Measurements from ENCODE around the gene PCDHGA10.
A peak's percentile ranks its signal among the peaks of the same experiment; 100 is the strongest.

PCDHGA10 gene

GRCh38 chr5:141421489-141421855 is 8.7 kb downstream of the PCDHGA10 start:
- no peak for TF ChIP-seq RAD21 (IDR thresholded peaks at IDR 0.05; ENCODE audit: low read depth)
- no peak for TF ChIP-seq EP300 (IDR thresholded peaks at IDR 0.05; ENCODE audit: borderline replicate concordance)
- no peak for TF ChIP-seq TCF12 (IDR thresholded peaks at IDR 0.05; ENCODE audit: low read depth)
- TF ChIP-seq TEAD4 (IDR thresholded peaks at IDR 0.05): no peak

- TF ChIP-seq, protein P1, sequence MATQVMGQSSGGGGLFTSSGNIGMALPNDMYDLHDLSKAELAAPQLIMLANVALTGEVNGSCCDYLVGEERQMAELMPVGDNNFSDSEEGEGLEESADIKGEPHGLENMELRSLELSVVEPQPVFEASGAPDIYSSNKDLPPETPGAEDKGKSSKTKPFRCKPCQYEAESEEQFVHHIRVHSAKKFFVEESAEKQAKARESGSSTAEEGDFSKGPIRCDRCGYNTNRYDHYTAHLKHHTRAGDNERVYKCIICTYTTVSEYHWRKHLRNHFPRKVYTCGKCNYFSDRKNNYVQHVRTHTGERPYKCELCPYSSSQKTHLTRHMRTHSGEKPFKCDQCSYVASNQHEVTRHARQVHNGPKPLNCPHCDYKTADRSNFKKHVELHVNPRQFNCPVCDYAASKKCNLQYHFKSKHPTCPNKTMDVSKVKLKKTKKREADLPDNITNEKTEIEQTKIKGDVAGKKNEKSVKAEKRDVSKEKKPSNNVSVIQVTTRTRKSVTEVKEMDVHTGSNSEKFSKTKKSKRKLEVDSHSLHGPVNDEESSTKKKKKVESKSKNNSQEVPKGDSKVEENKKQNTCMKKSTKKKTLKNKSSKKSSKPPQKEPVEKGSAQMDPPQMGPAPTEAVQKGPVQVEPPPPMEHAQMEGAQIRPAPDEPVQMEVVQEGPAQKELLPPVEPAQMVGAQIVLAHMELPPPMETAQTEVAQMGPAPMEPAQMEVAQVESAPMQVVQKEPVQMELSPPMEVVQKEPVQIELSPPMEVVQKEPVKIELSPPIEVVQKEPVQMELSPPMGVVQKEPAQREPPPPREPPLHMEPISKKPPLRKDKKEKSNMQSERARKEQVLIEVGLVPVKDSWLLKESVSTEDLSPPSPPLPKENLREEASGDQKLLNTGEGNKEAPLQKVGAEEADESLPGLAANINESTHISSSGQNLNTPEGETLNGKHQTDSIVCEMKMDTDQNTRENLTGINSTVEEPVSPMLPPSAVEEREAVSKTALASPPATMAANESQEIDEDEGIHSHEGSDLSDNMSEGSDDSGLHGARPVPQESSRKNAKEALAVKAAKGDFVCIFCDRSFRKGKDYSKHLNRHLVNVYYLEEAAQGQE (IDR thresholded peaks at IDR 0.05; ENCODE audit: low read depth): 0 out of 2 replicates have a peak, but pooled peaks have one; percentile 15
- TF ChIP-seq TAF1 (IDR thresholded peaks at IDR 0.05; ENCODE audit: low read depth): no peak
Measured at GRCh38 chr5:141422742-141423291, 10.0 kb downstream of the PCDHGA10 start.

- TF ChIP-seq, protein P1 (IDR thresholded peaks at IDR 0.05; ENCODE audit: low read depth): no peak
- TF ChIP-seq EP300 (IDR thresholded peaks at IDR 0.05; ENCODE audit: borderline replicate concordance) (no peak), EGR1 (IDR thresholded peaks at IDR 0.05) (no peak), FOXM1 (IDR thresholded peaks at IDR 0.05; ENCODE audit: borderline replicate concordance, low read depth) (no peak), TCF12 (IDR thresholded peaks at IDR 0.05; ENCODE audit: low read depth) (no peak), TEAD4 (IDR thresholded peaks at IDR 0.05) (no peak), NFIC (IDR thresholded peaks at IDR 0.05) (no peak), RAD21 (IDR thresholded peaks at IDR 0.05; ENCODE audit: low read depth) (no peak), CEBPB (IDR thresholded peaks at IDR 0.05) (no peak), TAF1 (IDR thresholded peaks at IDR 0.05; ENCODE audit: low read depth) (no peak)
- TF ChIP-seq, protein P2, sequence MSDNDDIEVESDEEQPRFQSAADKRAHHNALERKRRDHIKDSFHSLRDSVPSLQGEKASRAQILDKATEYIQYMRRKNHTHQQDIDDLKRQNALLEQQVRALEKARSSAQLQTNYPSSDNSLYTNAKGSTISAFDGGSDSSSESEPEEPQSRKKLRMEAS (IDR thresholded peaks at IDR 0.05): no peak
Measured at GRCh38 chr5:141427783-141428426, 15.1 kb downstream of the PCDHGA10 start.

DNA sequence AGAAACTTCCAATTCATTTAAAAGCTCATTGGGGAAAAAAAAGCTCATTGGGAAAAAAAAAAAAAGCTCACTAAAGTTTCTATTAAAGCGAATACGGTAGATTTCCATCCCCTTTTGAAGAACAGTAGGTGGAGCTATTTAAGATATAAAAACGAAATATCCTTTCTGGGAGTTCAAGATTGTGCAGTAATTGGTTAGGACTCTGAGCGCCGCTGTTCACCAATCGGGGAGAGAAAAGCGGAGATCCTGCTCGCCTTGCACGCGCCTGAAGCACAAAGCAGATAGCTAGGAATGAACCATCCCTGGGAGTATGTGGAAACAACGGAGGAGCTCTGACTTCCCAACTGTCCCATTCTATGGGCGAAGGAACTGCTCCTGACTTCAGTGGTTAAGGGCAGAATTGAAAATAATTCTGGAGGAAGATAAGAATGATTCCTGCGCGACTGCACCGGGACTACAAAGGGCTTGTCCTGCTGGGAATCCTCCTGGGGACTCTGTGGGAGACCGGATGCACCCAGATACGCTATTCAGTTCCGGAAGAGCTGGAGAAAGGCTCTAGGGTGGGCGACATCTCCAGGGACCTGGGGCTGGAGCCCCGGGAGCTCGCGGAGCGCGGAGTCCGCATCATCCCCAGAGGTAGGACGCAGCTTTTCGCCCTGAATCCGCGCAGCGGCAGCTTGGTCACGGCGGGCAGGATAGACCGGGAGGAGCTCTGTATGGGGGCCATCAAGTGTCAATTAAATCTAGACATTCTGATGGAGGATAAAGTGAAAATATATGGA is 17.7 kb downstream of the PCDHGA10 start, which contains the start of gene PCDHGA12:
PCDHGA12 (plus strand) TSS at position 176 of the 782 bp plus-strand sequence; CDS start at position 429, 253 bp downstream.
- TF ChIP-seq CEBPB (IDR thresholded peaks at IDR 0.05) (no peak), CREB1 (IDR thresholded peaks at IDR 0.05; ENCODE audit: low read depth) (no peak), RAD21 (IDR thresholded peaks at IDR 0.05; ENCODE audit: low read depth) (peak; percentile 13; the same call in 1 of the 2 replicates)
- TF ChIP-seq, protein P1 (IDR thresholded peaks at IDR 0.05; ENCODE audit: low read depth): no peak
- TF ChIP-seq, protein P2 (IDR thresholded peaks at IDR 0.05): no peak

DNA sequence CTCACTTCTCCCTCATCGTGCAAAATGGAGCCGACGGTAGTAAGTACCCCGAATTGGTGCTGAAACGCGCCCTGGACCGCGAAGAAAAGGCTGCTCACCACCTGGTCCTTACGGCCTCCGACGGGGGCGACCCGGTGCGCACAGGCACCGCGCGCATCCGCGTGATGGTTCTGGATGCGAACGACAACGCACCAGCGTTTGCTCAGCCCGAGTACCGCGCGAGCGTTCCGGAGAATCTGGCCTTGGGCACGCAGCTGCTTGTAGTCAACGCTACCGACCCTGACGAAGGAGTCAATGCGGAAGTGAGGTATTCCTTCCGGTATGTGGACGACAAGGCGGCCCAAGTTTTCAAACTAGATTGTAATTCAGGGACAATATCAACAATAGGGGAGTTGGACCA is 18.5 kb downstream of the PCDHGA10 start:
- TF ChIP-seq, protein P1 (IDR thresholded peaks at IDR 0.05; ENCODE audit: low read depth): no peak
- TF ChIP-seq EGR1 (IDR thresholded peaks at IDR 0.05) (no peak), EP300 (IDR thresholded peaks at IDR 0.05; ENCODE audit: borderline replicate concordance) (no peak), TCF12 (IDR thresholded peaks at IDR 0.05; ENCODE audit: low read depth) (no peak), RAD21 (IDR thresholded peaks at IDR 0.05; ENCODE audit: low read depth) (no peak), TAF1 (IDR thresholded peaks at IDR 0.05; ENCODE audit: low read depth) (no peak), YY1 (IDR thresholded peaks at IDR 0.05; ENCODE audit: low read depth) (no peak), FOXM1 (IDR thresholded peaks at IDR 0.05; ENCODE audit: borderline replicate concordance, low read depth) (no peak), CEBPB (IDR thresholded peaks at IDR 0.05) (no peak), ZBTB7A (IDR thresholded peaks at IDR 0.05; ENCODE audit: low read depth) (no peak), NFIC (IDR thresholded peaks at IDR 0.05) (no peak), USF1 (IDR thresholded peaks at IDR 0.05) (no peak), TEAD4 (IDR thresholded peaks at IDR 0.05) (no peak), CREB1 (IDR thresholded peaks at IDR 0.05; ENCODE audit: low read depth) (no peak)
- TF ChIP-seq, protein P2 (IDR thresholded peaks at IDR 0.05): no peak
